Stimulated activated CD4-positive, alpha-beta T cell treated with anti-CD3 and anti-CD28 coated beads, Interleukin-1b, Interleukin-23, amount 100 ng/mL, for 48 hours (primary cell): ENCODE measurements around the gene SLFN12.
"Not testable (repeated sequence)": the region's sequence is repeated elsewhere in the genome, so short reads cannot be mapped to it uniquely, and the experiment has no call there.

Source experiments
- DNase-seq: peaks from one replicate; pipeline ENCODE4 v3.0.0-alpha.2; 2020

SLFN12 gene

DNA sequence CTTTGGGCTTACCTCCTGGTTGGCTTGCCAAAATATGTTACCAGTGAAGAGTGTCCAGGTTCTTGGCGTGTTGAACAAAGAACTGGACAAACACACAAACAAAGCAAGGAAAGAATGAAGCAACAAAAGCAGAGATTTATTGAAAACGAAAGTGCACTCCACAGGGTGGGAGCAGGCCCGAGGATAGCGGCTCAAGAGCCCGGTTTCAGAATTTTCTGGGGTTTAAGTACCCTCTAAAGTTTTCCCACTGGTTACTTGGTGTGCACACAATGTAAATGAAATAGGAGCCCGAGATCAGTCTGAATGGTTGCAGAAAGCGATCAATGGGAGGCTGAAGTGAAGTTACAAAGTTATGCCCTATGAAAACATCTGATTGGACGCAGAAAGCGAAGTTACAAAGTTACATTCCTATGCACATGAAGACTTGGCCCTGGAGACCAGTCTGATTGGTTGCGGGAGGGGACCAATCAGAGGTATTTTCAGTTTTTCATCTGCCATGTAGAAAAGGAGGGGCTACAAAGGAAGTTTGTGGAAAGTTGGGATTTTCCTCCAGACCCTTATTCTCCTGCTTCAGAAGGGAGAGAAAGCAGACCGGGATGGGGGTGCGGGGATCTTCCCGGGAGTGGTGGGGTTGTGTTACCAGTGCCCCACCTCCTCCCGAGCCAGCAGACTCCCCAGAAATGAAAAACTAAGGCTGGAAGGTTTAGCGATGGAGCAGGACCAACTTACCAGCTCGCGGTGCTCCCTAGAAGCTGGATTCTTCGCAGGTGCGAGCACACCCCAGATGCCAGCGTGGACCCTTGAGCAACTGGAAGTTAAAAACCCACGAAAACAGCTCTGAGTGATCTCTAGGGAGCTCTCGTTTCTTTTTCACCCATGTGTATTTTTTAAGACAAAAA, at the start of gene SLFN12:
Gene SLFN12 (minus strand): TSS at position 325 of the 899 bp plus-strand sequence. CDS start 9,472 bp downstream, outside the sequence.
- peak; percentile 34 for DNase-seq

DNA sequence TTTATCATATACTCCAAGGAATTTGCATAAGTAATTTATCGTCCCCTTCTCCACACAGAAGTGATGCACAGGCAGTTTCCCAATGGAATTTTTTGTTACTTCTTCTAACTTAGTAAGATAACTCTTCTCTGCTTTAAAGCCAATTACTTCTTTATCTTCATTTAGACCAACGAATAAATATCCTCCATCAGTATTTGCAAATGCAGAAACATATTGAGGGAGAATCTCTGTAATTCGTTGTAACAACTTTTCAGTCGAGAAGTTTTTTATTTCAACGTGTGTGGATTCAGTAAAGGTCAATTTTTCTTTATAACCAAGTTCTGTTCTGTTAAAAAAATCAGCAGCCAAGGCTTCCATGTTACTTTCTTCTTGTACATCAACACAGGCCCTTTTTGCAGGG, 47.0 kb upstream of the SLFN12 start:
- no peak for DNase-seq

GRCh38 chr17:35477248-35477647, 44.9 kb upstream of the SLFN12 start:
- DNase-seq, result no peak

- no peak for DNase-seq
Measured at GRCh38 chr17:35476283-35476820, 44.1 kb upstream of the SLFN12 start.

DNA sequence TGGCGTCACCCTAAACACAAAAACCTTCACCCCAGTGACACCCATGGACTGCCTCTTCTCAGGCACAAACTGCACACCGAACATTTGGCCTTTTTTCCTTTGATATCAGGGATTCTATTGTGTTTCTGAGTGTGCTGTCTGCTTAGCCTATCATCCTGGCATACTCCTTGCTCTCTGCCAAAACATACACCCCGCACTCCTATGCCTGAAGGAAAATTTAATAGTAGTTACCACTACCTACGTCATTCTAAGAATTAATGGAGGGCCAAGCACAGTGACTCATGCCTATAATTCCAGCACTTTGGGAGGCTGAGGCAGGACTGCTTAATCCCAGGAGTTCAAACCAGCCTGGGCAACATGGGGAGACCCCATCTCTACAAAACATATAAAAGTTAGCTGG, 36.2 kb upstream of the SLFN12 start:
- no peak for DNase-seq

DNA sequence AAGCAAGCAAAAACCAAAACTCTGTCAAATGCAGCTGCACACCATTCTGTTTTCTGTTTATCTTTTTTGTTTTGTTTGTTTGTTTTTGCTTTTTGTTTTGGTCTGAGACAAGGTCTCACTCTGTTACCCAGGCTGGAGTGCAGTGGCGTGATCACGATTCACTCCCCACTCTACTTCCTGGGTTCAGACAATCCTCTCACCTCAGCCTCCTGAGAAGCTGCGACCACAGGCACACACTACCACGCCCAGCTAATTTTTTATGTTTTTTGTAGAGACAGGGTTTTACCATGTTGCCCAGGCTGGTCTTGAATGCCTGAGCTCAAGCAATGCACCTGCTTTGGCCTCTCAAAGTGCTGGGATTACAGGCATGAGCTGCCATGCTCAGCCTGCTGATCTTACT, 35.5 kb upstream of the SLFN12 start:
- no peak for DNase-seq

- peak; percentile 37 for DNase-seq
Measured at GRCh38 chr17:35460354-35460851, 28.1 kb upstream of the SLFN12 start.

DNA sequence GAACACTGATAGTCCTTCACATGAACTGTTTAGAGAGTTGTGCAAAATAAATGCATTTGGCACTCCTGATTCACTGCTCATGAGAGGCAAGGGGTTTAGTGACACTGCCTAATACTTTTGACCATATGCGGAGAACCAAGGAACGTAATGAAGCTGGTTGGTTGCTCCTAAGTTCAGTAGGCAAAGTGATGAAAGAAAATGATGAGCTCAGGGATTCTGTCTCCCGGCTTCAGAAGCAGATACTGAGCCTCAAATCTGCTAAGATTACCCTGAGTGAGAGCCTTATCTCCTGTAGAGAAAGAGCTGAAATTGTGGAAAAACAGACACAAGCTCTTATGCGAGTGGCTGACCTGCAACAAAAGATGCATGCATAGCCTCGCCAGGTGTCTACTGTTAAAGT, 21.7 kb upstream of the SLFN12 start:
- DNase-seq, result not testable (repeated sequence)

GRCh38 chr17:35453171-35453570, 20.9 kb upstream of the SLFN12 start:
- no peak for DNase-seq

GRCh38 chr17:35449371-35449931, 17.2 kb upstream of the SLFN12 start:
- DNase-seq, result no peak

DNA sequence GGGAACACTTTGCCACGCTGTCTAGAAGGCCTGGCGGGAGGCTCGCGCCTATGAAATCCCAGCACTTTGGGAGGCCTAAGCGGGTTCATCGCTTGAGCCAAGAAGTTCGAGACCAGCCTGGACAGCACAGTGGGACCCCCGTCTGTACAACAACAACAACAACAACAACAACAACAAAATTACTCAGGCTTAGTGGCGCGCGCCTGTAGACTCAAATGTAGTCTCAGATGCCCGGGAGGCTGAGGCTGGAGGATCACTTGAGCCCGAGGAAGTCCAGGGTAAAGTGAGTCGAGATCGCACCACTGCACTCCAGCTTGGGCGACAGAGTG, 16.6 kb upstream of the SLFN12 start:
- no peak for DNase-seq

- DNase-seq, result peak; percentile 95
Measured at GRCh38 chr17:35448214-35448898, 16.1 kb upstream of the SLFN12 start, which contains the start of gene SLFN13. Gene SLFN13, minus strand, starts transcription at chr17:35448766. Its CDS starts 3,086 bp downstream, at chr17:35445680.

GRCh38 chr17:35447499-35447898, 15.2 kb upstream of the SLFN12 start:
- no peak for DNase-seq

DNA sequence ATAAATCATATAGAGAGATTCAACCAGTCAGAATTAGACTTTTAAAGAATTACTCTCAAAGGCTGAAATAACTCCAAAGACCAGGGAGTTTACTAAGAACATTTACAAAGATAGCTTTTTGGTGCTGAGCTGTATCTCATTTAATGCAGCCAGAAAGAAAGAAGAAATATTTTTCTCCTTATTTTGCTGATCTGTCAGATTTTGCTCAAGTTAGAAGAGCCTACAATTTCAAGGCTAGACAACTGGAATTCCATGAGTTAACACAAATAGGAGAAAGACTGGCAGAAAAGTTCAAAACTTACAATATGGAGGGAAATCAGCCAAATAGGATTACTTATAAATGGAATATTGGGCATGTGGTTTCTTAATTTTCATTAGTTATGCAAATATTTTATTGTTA, 6.1 kb upstream of the SLFN12 start:
- DNase-seq, result no peak

DNA sequence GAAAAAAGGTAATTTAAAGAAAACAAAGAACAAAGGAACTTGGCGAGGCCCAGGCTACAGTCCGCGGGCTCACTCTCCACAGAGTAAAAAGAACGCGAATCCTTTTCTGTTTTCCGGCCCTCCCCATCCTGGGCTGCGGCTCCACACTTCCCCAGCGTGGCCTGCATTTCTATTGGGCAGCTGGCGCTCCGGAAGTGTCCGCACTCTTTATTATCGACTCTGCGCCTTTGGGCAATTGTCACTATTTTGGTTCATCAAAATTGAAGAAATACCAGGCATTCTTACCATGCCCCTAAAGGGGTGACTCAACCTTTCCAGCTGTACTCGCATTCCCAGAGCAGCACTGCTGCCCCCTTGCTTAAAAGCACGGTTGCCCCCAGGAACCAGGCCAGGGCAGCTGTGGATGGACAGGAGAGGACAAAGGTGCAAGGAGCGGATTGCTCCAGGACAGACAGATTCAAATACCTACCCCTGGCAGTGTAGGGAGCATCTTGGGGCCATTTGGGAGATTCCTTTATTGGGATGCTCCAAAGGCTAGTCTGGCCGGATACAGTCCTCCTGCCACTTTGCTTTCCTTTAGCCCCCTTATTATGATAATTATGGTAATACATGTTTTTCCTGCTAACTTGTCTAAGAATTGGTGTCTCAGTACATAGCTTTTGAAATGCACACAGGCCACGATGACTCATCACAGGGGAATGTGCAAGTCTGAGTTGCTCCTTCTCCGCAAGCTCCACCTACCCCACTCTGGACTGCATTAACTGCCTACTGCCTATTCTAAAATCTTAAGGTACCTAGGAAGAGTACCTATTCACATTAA, 985 bp upstream of the SLFN12 start:
- peak; percentile 77 for DNase-seq

DNA sequence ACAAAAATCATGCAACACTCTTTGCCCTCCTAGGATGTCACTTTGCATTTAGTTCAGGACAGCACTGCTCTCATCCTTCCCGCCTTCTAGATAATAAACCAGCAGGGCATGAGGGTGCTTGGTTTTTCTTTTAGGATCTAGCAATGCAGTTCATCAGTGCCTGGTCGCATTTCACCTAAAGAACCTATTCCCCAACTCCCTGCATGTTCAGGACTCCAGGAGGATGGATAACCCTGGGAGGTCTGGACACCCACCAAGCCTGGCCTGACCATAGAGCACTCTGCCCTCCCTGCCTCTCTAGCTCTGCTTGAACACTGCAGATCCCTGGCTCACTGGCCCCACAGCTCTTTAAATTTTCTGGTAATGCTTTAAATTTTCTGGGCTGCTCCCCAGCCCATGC, 2.6 kb downstream of the SLFN12 start:
- DNase-seq, result no peak

GRCh38 chr17:35428229-35428628, 4.1 kb downstream of the SLFN12 start:
- no peak for DNase-seq

GRCh38 chr17:35423761-35424160, 8.5 kb downstream of the SLFN12 start:
- no peak for DNase-seq

GRCh38 chr17:35421069-35421468, 11.2 kb downstream of the SLFN12 start:
- not testable (repeated sequence) for DNase-seq

GRCh38 chr17:35416659-35417058, 15.6 kb downstream of the SLFN12 start:
- DNase-seq, result no peak

DNA sequence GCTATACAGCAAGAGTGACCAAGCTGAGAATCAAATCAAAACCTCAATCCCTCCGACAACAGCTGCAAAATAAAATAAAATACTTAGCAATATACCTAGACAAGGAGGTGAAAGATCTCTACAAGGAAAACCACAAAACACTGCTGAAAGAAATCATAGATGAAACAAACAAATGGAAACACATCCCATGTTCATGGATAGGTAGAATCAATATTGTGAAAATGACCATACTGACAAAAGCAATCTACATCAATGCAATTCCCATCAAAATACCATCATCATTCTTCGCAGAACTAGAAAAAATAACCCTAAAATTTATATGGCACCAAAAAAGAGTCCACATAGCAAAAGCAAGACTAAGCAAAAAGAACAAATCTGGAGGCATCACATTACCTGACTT, 17.6 kb downstream of the SLFN12 start:
- DNase-seq, result not testable (repeated sequence)

GRCh38 chr17:35414247-35414646, 18.1 kb downstream of the SLFN12 start:
- no peak for DNase-seq
